SK-N-MC (cell line): ENCODE data around the gene CHEK2.
A peak's percentile ranks its signal among the peaks of the same experiment; 100 is the strongest.
"Not testable (repeated sequence)": the region's sequence is repeated elsewhere in the genome, so short reads cannot be mapped to it uniquely, and the experiment has no call there.

ENCODE experiments used
- DNase-seq: peaks from one replicate; pipeline ENCODE4 v3.0.0-alpha.2; 2011; ENCODE audit warnings: low read depth, low spot score
- H3K27ac ChIP-seq: fragments of 200-600 bp; sonication (generic); 2 replicates; pipeline ENCODE4 v1.5.1; 2016; ENCODE audit warnings: mixed run types
- H3K36me3 ChIP-seq: fragments of 200-600 bp; sonication (generic); 2 replicates; pipeline ENCODE4 v1.6.1; 2017; ENCODE audit warnings: antibody characterized with exemption, low read length, mixed read lengths; ENCODE audit not compliant: insufficient read depth
- H3K4me3 ChIP-seq: fragments of 200-600 bp; sonication (generic); 2 replicates; pipeline ENCODE4 v1.5.1; 2016
- H3K9ac ChIP-seq: fragments of 200-600 bp; sonication (generic); 2 replicates; pipeline ENCODE4 v1.8.0; 2017; ENCODE audit warnings: mixed run types, mixed read lengths; ENCODE audit not compliant: insufficient read length
- H3K9me3 ChIP-seq: fragments of 200-600 bp; sonication (generic); 2 replicates; pipeline ENCODE4 v1.6.1; 2017; ENCODE audit warnings: low read depth, mild to moderate bottlenecking, antibody characterized with exemption, low read length, moderate library complexity, mixed read lengths
- EZH2 ChIP-seq: fragments of 200-600 bp; sonication (generic); IDR thresholded peaks from one replicate; pipeline ENCODE4 v1.6.1; 2017; ENCODE audit warnings: antibody characterized with exemption
- FOXP2 ChIP-seq: optimal IDR thresholded peaks from 2 replicates; pipeline ENCODE3; 2011; ENCODE audit warnings: mild to moderate bottlenecking, moderate library complexity; ENCODE audit not compliant: insufficient read depth; ENCODE audit errors: extremely low read length, control extremely low read depth
- POLR2AphosphoS5 ChIP-seq: IDR thresholded peaks from 2 replicates; pipeline ENCODE4 v1.6.1; 2012; ENCODE audit warnings: mild to moderate bottlenecking, low read depth, low read length, borderline replicate concordance

Gene CHEK2

GRCh38 chr22:28679611-28680287, 61.9 kb downstream of the CHEK2 start, which contains the start of gene TTC28:
Gene TTC28, minus strand, starts transcription at chr22:28679840. Its CDS starts 117 bp downstream, at chr22:28679723.
- DNase-seq, H3K9me3 ChIP-seq, H3K36me3 ChIP-seq: not testable (repeated sequence)
- TF ChIP-seq POLR2AphosphoS5 = peak; percentile 53; the same call in 1 of the 2 replicates
- H3K27ac ChIP-seq = peak within 1 kb of the TSS; percentile 62
- H3K4me3 ChIP-seq = peak within 1 kb of the TSS; percentile 88
- H3K9ac ChIP-seq = peak within 1 kb of the TSS; percentile 86

DNA sequence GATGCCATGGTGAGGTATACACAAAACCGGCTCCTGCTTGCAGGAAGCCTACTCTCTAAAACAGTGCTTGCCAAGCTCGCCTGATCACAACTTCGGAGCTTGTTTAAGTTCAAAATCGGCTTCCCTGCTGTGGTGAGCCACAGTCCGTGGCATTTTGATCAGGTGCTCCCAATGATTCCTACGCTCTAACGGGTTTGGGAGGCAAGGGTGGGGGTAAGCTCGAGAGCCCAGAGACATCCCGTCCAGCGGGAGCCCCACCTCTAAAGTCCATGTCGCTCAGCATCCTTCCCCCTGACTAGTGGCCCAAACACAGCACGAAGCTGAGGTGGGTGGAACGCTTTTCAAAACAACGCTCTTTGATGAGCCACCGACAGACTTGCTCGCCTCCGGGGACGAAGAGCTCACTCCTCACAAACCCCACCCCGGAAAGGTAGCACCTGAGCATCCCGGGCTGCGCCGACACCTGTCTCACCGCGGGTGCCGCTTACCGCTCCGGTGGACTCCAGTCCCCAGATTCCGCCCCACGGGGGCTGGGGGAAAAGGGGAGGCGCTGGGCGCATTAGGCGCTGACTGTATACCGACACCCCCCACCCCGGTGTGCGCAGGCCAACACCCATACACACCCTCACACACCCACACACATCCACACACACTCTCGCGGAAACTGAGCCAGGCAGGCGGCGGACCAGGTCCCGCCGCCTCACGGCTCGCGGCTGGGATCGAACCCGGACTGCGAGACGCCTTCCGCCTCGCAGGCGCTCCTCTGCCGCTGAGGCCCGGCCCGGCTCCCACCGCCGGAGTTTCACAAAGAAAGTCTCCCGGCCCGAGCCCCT, 62.6 kb downstream of the CHEK2 start:
- not testable (repeated sequence) for DNase-seq, H3K9me3 ChIP-seq, H3K36me3 ChIP-seq
- peak overlapping the region; percentile 88 for H3K4me3 ChIP-seq
- TF ChIP-seq POLR2AphosphoS5 = peak; percentile 6; the same call in 1 of the 2 replicates
- peak overlapping the region; percentile 86 for H3K9ac ChIP-seq
- peak overlapping the region; percentile 62 for H3K27ac ChIP-seq

DNA sequence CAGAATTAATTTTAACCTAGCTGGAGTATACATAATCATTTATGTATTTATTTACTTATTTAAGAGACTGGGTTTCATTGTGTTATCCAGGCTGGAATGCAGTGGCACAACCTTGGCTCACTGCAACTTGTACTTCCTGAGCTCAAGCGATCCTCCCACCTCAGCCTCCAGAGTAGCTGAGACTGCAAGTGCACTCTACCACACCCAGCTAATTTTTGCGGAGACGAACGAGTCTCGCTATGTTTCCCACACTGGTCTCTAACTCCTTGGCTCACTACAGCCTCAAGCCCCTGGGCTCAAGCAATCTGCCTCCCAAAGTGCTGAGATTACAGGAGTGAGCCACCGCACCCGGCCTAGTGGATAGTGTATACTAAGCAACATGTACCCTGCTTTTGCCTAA, 63.5 kb downstream of the CHEK2 start:
- H3K36me3 ChIP-seq, H3K9ac ChIP-seq, H3K9me3 ChIP-seq, H3K27ac ChIP-seq, DNase-seq: not testable (repeated sequence)
- peak overlapping the region; percentile 88; the same call in 1 of the 2 replicates for H3K4me3 ChIP-seq

DNA sequence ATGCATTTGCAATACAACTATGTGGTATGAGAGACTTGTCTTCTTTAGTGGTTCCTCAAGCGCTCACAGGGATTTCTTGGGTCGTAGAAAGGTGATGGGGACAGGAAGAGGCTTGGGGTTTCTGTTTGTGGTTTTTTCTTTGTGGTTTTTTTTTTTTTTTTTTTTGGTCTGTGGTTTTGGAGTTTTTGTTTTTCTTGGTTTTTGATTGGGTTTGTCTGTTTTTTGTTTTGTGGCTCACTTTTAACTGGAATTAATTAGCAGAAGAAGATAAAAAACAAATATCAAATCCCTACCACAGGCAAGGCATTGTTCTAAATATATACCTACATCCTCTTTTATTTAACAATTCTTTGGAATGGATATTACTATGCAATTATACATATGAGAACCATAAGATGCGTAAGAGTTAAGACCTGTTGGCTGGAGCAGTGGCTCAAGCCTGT, 67.5 kb downstream of the CHEK2 start:
- no peaks in the 10 kb centered on the region for H3K9me3 ChIP-seq
- no peak overlapping the region for H3K4me3 ChIP-seq
- DNase-seq = no peak
- peaks cover 9% of the 10 kb centered on the region; the same call in 1 of the 2 replicates for H3K36me3 ChIP-seq
- no peak for TF ChIP-seq EZH2
- no peak for TF ChIP-seq FOXP2
- TF ChIP-seq POLR2AphosphoS5 = no peak
- peak overlapping the region; percentile 48; the same call in 1 of the 2 replicates for H3K27ac ChIP-seq
- H3K9ac ChIP-seq = no peak overlapping the region

GRCh38 chr22:28670756-28671155, 70.9 kb downstream of the CHEK2 start:
- TF ChIP-seq FOXP2 = no peak
- no peak for TF ChIP-seq EZH2
- TF ChIP-seq POLR2AphosphoS5 = no peak
- no peak for DNase-seq
- no peak overlapping the region for H3K9ac ChIP-seq

DNA sequence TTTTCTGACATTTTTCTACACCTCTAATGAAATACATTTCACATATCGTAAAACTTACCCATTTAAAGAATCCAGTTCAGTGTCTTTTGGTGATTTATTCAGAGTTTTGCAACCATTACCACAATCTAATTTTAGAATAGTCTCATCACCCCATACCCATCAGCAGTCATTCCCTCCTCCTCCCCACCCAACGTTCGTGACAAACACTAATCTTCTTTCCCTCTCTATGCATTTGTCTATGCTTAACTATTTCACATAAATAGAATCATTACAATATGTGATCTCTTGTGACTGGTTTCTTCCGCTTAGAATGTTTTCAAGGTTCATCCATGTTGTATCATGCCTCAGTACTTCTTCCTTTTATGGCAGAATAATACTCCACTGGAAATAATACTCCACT, 71.5 kb downstream of the CHEK2 start:
- H3K36me3 ChIP-seq = peaks cover 9% of the 10 kb centered on the region; the same call in 1 of the 2 replicates
- no peaks in the 10 kb centered on the region for H3K9me3 ChIP-seq
- peak overlapping the region; percentile 42; the same call in 1 of the 2 replicates for H3K27ac ChIP-seq
- TF ChIP-seq FOXP2 (no peak), EZH2 (no peak), POLR2AphosphoS5 (no peak)
- no peak overlapping the region for H3K9ac ChIP-seq
- no peak overlapping the region for H3K4me3 ChIP-seq
- DNase-seq = no peak

More at GRCh38 chr22:28670756-28671155, 70.9 kb downstream of the CHEK2 start:
- Histone ChIP-seq H3K27ac (no peak overlapping the region), H3K4me3 (no peak overlapping the region), H3K9me3 (no peaks in the 10 kb centered on the region), H3K36me3 (peaks cover 9% of the 10 kb centered on the region; the same call in 1 of the 2 replicates)

- no peak overlapping the region for H3K9ac ChIP-seq
- TF ChIP-seq FOXP2 = no peak
- TF ChIP-seq EZH2 = no peak
- no peak for TF ChIP-seq POLR2AphosphoS5
- DNase-seq = no peak
- no peak overlapping the region for H3K27ac ChIP-seq
- H3K4me3 ChIP-seq = no peak overlapping the region
- H3K36me3 ChIP-seq = peaks cover 9% of the 10 kb centered on the region; the same call in 1 of the 2 replicates
- H3K9me3 ChIP-seq = no peaks in the 10 kb centered on the region
These were observed 72.2 kb downstream of the CHEK2 start for GRCh38 chr22:28669387-28669786.

DNA sequence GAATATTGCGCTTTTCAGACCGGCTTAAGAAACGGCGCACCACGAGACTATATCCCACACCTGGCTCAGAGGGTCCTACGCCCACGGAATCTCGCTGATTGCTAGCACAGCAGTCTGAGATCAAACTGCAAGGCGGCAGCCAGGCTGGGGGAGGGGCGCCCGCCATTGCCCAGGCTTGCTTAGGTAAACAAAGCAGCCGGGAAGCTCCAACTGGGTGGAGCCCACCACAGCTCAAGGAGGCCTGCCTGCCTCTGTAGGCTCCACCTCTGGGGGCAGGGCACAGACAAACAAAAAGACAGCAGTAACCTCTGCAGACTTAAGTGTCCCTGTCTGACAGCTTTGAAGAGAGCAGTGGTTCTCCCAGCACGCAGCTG, 78.1 kb downstream of the CHEK2 start:
- H3K36me3 ChIP-seq, H3K9ac ChIP-seq, DNase-seq, H3K27ac ChIP-seq, H3K9me3 ChIP-seq, H3K4me3 ChIP-seq: not testable (repeated sequence)
